ENCODE data around the gene NOTCH1.
"Not testable (repeated sequence)": the region's sequence is repeated elsewhere in the genome, so short reads cannot be mapped to it uniquely, and the experiment has no call there.

Gene NOTCH1

GRCh38 chr9:136578915-136579649, 33.2 kb upstream of the NOTCH1 start:
- no peak for DNase-seq (ENCODE audit: low spot score)

DNA sequence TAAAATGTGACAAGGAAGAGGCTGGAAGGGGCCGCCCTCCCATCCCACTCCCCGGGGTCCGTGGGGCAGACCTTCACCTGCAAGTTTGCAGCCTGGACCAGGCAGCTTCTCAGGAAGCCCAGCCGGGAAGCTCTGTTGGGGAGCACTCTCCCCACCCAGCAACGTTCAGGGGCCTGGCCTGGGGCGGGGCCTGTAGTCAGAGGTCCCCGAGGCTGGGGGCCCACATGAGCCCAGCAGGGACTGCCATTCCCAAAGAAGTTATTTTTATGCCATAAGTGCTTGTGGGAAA, 32.7 kb upstream of the NOTCH1 start:
- DNase-seq (ENCODE audit: low spot score): no peak

DNA sequence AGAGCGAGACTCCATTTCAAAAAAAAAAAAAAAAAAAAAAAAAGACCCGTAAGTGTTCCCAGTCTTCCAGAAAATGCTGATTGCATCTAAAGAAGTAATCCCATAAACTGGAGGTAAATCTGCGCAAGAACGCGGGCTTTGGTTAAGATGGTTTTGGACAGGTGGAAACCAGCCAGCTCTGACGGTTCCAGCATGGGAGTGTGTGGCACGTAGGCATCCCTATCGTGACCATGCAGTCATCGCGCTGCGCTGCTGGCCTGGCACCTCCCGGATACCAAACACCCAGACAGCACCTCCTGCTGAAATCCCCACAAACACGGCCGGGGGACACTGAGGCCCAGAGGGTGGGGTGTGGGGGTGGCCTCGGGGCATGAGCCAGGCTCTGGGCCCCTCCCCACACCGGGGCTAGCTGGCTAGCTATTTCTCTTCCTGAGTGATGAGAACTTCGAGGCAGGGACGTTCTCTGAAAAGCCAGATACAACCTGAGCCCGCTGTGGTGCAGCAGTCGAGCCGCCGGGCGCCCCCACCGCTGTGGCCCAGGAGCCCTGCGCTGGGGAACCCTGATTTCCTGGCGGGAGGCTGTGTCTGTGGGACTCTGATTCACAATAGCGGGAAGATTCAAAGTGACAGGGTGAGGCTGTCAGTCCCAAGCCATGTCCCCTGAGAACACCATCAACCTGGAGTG, 32.2 kb upstream of the NOTCH1 start:
- DNase-seq (ENCODE audit: low spot score): no peak

GRCh38 chr9:136576269-136576626, 30.4 kb upstream of the NOTCH1 start:
- peak; percentile 33 for DNase-seq (ENCODE audit: low spot score)

DNA sequence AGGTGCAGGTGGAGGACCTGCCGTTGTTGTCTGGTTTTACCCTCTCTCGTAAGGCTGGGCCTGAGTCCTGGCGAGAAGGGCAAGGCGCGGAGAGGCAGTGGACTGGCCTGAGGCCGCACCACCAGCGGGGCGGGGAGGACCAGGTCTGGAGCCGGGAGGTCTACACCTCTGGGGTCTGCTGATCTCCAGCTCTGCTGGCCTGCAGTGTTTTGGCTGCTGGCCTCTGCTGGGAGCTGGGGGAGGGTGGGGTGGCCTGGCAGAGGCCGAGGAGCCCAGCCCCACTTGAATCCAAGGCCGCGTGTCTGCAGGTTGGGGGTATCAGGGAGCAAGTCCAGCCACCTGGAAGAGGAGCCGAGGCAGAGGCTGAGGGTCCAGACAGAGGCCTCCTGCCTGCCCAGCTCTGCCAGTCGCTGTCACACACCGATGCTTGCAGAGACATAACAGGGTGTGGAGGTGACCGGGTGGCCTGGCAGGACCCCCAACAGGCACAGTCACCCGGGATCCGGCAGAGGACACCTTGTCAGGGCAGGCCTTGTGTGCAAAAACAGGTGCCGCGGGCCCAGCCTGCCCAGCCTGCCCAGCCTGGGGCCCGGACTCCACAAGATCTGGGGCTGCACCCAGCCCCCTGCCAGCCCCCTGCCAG, 29.9 kb upstream of the NOTCH1 start:
- no peak for DNase-seq (ENCODE audit: low spot score)

DNA sequence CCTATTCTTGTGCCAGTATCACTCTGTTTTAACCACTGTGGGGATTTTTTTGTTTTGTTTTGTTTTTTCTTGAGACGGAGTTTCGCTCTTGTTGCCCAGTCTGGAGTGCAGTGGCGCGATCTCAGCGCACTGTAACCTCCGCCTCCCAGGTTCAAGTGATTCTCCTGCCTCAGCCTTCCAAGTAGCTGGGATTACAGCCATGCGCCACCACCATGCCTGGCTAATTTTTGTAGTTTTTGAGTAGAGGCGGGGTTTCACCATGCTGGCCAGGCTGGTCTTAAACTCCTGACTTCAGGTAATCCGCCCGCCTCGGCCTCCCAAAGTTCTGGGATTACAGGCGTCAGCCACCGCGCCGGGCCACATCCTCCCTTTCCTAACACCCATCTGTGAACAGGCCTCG, 28.8 kb upstream of the NOTCH1 start:
- DNase-seq (ENCODE audit: low spot score): not testable (repeated sequence)

DNA sequence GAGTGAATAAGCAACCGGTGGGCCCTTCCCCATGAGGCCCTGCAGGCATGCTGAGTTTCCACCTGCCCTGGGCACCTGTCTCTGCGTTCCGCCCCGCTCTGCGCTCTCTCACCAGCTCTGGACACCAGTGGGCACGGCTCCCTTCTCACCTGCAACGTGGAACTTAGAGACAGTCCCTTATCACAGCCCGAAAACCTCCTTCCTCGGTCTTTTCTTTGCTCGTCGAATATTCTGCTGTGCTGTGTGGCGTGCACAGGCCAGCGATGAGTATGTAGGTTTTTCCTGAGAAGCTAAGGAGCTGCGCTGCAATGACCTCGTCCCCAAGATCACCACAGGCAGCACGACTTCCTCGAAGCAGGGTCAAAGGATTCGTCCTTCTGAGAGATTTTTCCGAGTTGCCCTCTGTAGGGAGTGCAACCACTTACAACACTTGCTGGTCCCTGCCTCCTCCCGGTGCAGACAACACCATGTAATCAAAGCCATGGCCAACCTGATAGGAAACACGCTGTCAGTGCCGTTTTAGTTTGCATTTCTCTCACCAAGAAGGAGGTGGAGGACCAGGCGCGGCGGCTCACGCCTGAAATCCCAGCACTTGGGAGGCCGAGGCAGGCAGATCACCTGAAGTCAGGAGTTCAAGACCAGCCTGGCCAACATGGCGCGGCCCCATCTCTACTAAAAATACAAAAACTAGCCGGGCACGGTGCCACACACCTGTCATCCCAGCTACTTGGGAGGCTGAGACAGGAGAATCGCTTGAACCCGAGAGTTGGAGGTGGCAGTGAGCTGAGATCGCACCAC, 27.2 kb upstream of the NOTCH1 start:
- no peak for DNase-seq (ENCODE audit: low spot score)

DNA sequence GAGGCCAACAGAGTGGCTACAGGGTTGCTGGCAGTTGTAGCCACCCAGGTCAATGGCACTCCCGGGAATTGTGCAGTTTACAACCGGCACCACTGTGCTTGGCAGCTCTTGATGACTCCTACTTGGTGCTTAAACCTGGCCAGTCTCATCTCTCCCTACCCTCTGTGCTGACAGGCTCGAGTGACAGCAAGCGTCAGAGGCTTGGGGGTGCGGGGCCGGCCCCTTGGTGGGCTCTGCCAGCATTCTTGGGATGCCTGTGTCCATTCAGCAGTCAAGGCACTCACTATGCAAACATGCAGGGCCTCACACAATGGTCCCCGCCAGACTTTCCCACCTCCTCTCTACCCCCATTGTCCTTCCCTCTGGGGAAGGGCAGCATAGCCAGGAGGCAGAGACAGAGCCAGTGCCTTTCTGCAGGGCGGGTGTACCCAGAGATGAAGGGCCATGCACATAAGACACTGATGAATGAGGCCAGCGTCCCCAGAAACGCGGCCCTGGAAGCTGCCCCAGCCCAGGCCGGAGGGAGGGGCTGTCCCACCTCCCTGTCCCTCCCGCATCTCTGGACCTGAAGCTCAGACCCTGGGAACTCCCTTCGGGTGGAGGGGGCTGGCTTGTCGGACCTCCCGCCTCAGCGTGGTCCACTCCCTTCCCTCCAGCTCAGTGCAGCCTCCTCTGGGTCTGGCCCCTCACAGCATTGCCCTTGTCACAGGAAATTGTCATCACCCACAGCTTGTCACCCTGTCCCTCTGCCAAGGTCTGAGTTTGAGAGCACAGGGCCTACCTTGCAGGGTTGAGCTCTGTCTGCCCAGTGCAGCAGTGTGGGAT, 26.4 kb upstream of the NOTCH1 start:
- no peak for DNase-seq (ENCODE audit: low spot score)

DNA sequence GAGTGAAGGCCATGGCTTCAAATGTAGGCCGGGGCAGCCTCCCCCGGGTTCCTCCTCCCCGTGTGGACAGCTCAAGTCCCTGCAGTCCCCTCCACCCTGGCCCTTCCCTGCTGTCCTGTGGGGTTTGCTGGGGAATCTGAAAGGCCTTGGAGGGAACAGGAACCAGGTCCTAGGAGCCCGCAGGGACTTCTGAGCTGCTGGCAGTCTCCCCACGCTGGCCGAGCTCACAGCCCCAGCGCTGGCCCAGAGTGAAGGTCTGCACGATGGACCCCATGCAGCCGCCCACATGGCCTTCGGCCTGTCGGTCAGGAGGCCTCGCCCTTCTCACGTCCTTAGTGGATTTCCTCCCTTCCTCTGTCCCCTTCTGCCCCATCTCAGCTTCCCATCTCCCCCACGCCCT, 25.7 kb upstream of the NOTCH1 start:
- no peak for DNase-seq (ENCODE audit: low spot score)

GRCh38 chr9:136570916-136571315, 25.1 kb upstream of the NOTCH1 start:
- DNase-seq (ENCODE audit: low spot score): no peak

- no peak for DNase-seq (ENCODE audit: low spot score)
Measured at GRCh38 chr9:136570191-136570845, 24.5 kb upstream of the NOTCH1 start.

DNA sequence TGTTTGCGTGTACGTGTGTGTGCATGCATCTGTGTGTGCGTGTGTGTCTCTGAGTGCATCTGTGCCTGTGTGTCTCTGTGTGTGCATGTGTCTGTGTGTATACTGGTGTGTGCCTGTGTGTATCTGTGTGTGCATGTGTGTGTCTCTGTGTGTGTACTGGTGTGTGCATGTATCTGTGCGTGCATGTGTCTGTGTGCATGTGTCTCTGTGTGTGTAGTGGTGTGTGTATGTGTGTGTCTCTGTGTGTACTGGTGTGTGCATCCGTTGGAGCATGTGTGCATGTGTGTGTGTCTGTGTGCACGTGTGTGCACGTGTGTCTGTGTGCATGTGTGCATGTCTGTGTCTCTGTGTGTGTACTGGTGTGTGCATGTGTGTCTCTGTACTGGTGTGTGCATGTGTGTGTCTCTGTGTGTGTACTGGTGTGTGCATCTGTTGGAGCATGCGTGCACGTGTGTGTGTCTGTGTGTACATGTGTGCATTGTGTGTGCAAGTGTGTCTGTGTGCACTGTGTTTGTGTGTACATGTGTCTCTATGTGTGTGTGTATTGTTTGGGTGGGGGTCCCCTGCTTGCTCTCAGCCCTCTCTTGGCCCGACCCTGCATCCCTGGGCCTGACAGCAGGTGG, 23.8 kb upstream of the NOTCH1 start:
- no peak for DNase-seq (ENCODE audit: low spot score)

DNA sequence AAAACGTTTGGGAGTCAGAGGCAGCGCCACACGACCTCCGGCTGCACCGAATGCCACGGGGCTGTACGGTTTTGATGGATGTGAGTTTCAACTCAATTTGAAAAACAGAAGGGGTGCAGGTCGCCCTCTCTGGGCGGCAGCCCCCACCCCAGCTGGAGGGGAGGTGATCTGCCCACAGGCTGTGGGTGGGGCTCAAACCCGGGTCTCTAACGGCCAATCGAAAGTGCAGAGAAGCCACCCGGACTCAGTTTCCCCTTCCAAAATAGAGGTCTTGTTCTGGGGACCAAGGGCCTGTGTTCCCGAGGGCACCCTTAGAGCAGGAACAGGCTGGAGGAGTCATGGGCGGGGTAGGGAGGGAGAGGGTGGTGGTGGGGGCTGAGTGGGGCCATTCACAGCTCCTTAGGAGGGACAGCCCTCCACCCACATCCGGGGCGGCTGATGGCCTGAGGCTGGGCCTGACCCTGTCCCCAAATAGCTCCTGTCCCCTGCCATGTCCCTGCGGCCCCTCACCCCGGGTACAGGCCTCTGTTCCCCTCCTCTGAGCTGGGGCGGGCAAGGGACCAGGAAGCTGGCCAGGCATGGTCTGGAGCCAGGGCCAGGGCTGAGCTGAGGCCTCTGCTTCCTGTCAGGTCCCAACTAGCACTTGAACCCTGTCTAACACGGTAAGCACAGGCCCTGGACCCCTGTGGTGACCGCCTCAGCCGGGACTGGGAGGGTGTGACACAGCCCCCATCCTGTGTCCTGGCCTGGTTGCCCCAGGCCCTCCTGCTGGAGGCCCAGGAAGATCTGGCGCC, 22.6 kb upstream of the NOTCH1 start:
- DNase-seq (ENCODE audit: low spot score): no peak

GRCh38 chr9:136567651-136568287, 21.9 kb upstream of the NOTCH1 start:
- DNase-seq (ENCODE audit: low spot score): peak; percentile 91

GRCh38 chr9:136566901-136567300, 21.1 kb upstream of the NOTCH1 start:
- no peak for DNase-seq (ENCODE audit: low spot score)

DNA sequence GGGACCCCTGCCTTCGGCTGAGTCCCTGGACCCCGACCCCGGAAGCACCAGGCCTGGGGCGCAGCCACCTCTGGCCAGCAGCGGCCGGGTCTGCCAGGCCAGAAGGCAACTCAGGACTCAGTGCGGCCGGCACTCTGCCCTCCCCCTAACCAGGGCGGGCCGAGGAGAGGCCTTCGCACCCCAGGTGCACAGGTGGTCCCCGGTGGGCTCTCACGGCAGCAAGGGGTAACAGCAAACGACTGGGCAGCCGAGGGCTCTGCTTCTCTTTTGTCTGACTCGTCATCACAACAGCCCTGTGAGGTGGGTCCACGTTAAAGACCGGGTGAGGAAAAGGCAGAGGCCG, 20.7 kb upstream of the NOTCH1 start:
- no peak for DNase-seq (ENCODE audit: low spot score)

DNA sequence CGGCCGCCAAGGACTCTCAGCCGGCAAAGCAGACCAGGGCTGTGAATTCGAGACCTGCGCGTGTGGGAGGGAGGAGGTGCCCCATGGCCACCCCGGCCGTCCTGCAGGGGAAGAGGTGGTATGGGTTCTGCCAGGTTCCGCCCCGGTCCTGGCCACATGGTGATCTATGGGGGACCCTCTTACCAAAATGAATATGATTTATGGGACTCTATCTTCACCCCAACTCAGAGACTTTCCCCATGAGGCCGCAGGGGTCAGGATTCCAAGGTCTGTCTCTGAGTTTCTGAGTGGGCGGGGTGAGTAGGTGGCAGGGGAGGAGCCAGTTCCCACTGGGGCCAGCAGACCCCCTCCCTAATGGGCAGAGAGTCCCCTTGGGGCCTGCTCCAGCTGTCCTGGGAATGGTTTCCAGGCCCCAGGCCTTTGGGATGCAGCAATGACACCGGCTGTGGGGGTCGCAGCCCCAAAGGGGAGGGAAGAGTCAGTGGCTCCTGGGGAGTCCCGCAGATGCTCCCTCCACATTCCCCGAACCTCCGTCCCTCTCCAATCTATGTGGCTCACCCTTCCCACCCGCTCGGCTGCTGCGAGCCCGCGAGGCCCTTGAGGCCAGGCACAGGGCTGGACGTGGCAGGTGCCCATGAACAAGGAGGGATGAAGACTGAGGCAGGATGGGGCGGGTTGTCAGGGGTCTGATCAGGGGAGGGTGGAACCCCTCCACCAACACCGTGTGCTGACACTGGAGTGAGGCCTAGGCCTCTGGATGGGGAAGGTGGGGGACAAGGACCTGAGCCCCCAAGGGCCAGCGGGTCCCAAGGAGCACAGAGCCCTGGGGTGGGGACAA, 20.1 kb upstream of the NOTCH1 start:
- no peak for DNase-seq (ENCODE audit: low spot score)

DNA sequence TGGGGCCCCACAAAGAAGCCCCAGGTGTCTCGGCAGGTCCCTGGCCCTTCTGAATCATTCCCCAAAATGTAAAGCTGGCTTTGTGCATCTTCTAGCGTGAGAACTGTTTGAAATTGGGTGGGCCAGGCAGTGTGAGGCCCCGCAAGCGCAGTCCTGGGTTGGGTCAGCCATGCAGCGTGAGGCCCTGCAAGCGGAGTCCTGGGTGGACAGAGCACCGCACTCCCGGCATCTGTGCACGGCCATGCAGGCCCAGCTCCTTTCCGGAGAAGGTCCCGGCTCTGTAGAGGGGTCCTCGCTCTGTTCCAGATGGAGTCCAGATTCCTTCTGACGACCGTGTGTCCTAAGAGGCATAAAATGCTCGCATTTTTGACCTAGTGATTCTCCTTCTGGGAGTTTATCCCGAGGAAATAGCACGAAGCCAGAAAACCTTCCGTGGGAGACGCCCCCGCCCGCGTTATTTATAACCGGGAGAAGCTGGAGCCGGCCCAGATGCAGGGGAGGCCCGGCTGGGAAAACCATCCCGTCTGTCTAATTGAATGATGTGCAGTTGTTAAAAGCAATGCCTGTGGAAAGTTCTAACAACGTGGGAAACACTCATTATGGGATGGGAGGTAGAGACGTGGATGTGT, 19.4 kb upstream of the NOTCH1 start:
- DNase-seq (ENCODE audit: low spot score): no peak
